Astrocyte (in vitro differentiated cells and primary cell): ENCODE measurements around the gene ANKS1A.

Experiments used
- EZH2 ChIP-seq: IDR thresholded peaks from 2 replicates; pipeline ENCODE4 v1.6.1; 2012; ENCODE audit warnings: mild to moderate bottlenecking, low read length, inconsistent platforms; ENCODE audit not compliant: insufficient read depth
- TF ChIP-seq, protein P1 (sequence below): IDR thresholded peaks from 2 replicates; pipeline ENCODE4 v1.5.1; 2011; ENCODE audit warnings: low read depth, mild to moderate bottlenecking, inconsistent platforms, low read length, moderate library complexity; ENCODE audit not compliant: insufficient read depth

DNA sequence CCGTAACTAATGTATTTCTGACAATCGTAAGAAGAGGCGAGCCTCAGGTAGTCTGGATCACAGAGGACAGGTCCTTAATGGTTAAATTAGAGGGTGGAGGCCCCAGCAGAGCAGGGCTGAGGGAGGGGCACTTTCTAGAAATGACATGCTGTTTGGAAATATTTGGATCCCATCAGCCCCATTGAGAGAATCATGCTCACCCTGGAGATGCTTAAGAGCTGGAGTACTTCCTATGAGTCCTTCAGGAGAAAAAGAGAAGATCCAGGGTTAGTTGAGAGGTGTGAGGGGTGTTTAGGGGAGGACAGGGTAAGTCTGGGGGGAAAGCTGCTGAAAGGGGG, 129.1 kb downstream of the ANKS1A start:
- TF ChIP-seq, protein P1, sequence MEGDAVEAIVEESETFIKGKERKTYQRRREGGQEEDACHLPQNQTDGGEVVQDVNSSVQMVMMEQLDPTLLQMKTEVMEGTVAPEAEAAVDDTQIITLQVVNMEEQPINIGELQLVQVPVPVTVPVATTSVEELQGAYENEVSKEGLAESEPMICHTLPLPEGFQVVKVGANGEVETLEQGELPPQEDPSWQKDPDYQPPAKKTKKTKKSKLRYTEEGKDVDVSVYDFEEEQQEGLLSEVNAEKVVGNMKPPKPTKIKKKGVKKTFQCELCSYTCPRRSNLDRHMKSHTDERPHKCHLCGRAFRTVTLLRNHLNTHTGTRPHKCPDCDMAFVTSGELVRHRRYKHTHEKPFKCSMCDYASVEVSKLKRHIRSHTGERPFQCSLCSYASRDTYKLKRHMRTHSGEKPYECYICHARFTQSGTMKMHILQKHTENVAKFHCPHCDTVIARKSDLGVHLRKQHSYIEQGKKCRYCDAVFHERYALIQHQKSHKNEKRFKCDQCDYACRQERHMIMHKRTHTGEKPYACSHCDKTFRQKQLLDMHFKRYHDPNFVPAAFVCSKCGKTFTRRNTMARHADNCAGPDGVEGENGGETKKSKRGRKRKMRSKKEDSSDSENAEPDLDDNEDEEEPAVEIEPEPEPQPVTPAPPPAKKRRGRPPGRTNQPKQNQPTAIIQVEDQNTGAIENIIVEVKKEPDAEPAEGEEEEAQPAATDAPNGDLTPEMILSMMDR, result no peak
- TF ChIP-seq EZH2, result no peak
